HepG2 (cell line): ENCODE data around the gene TFPI. TPM values are rescaled to one million over a fixed set of nuclear protein-coding genes. Genes with fewer than 3 reads are reported as not detected.

Source experiments
- ATAC-seq: fragments of 200-7000 bp; cut with Tn5 transposase; 3 replicates; pipeline ENCODE4 v1.9.1; 2020; ENCODE audit warnings: mild to moderate bottlenecking, moderate library complexity
- BruUV-seq: library from RNA; stranded (reverse); fragments of 400-500 nt; replicated peaks from 2 replicates; lab custom pipeline; 2021; lab: Mats Ljungman, UMichigan
- CTCF ChIA-PET: fragments of 300-600 bp; formaldehyde crosslinking; extraction: SDS; loops from one replicate; lab custom pipeline; 2021; ENCODE audit warnings: low total read pairs, inconsistent platforms, low intra/inter-chr PET ratio; lab: Yijun Ruan, JAX
- POLR2A ChIA-PET: fragments of 350-600 bp; sonication (Branson Sonifier 250); formaldehyde crosslinking; loops from one replicate; lab custom pipeline; 2020; ENCODE audit warnings: antibody characterized with exemption, inconsistent platforms; lab: Yijun Ruan, JAX
- DNase-seq: peaks from one replicate; pipeline ENCODE4 v3.0.0-alpha.2; 2015; ENCODE audit warnings: low spot score
- FAIRE-seq: peaks from 3 replicates; lab custom pipeline; 2011; peaks lifted over from hg19 to GRCh38; lab: Jason Lieb, UNC
- H2AFZ ChIP-seq: one replicate; pipeline ENCODE4 v1.6.1; 2011; ENCODE audit warnings: low read length, inconsistent platforms
- H3K27ac ChIP-seq: fragments of 300-600 bp; 3 replicates; pipeline ENCODE4 v1.8.0; 2011; ENCODE audit warnings: mixed run types, mild to moderate bottlenecking, mixed read lengths, low read length, inconsistent platforms; ENCODE audit not compliant: insufficient read depth; ENCODE audit errors: extremely low read length
- H3K27me3 ChIP-seq, 2 experiments: fragments of 200-600 bp in 1 of 2; 2 replicates in 1 of 2; 3 replicates in 1 of 2; pipeline versions ENCODE4 v1.6.0 to v1.8.0; 2011; ENCODE audit warnings: low read length in 2 of 2, mild to moderate bottlenecking in 2 of 2, moderate library complexity in 2 of 2, inconsistent platforms in 1 of 2; ENCODE audit not compliant: insufficient read depth in 2 of 2, control insufficient read depth in 1 of 2
- H3K36me3 ChIP-seq, 2 experiments: fragments of 200-600 bp in 1 of 2; replicated peaks in 1 of 2; 2 replicates in 1 of 2; 3 replicates in 1 of 2; pipeline versions ENCODE4 v1.5.1 to v1.8.0; 2011; ENCODE audit warnings: low read length in 2 of 2, inconsistent platforms in 1 of 2; ENCODE audit not compliant: insufficient read depth in 2 of 2, control insufficient read depth in 1 of 2
- H3K4me1 ChIP-seq: 2 replicates; pipeline ENCODE4 v1.5.1; 2012; ENCODE audit warnings: low read length, inconsistent platforms; ENCODE audit not compliant: insufficient read depth
- H3K4me2 ChIP-seq: 2 replicates; pipeline ENCODE4 v1.6.0; 2011; ENCODE audit warnings: low read depth, low read length, inconsistent platforms
- H3K4me3 ChIP-seq, 3 experiments: fragments of 200-600 bp in 1 of 3; sonication (generic), shearing (Covaris generic) in 1 of 3; replicated peaks in 1 of 3; 2 replicates each; pipeline ENCODE4 v1.5.1; 2011 to 2016; ENCODE audit warnings: low read length in 3 of 3, inconsistent platforms in 2 of 3, low read depth in 2 of 3, mild to moderate bottlenecking in 2 of 3, control low read depth in 1 of 3, mixed read lengths in 1 of 3; ENCODE audit not compliant: insufficient read depth in 1 of 3
- H3K79me2 ChIP-seq: one replicate; pipeline ENCODE4 v1.6.1; 2011; ENCODE audit warnings: low read length, inconsistent platforms; ENCODE audit not compliant: insufficient read depth
- H3K9ac ChIP-seq: 2 replicates; pipeline ENCODE4 v1.6.0; 2011; ENCODE audit warnings: mild to moderate bottlenecking, low read depth, low read length, inconsistent platforms; ENCODE audit not compliant: insufficient read depth
- H3K9me3 ChIP-seq: 2 replicates; pipeline ENCODE4 v1.5.1; 2012; ENCODE audit warnings: mild to moderate bottlenecking, low read length
- H4K20me1 ChIP-seq: 2 replicates; pipeline ENCODE4 v1.6.0; 2011; ENCODE audit warnings: inconsistent platforms, mild to moderate bottlenecking, low read length, moderate library complexity; ENCODE audit not compliant: insufficient read depth
- CBX5 ChIP-seq: sonication (generic); formaldehyde crosslinking; IDR thresholded peaks from 2 replicates; pipeline ENCODE4 v1.4.0; 2020; ENCODE audit warnings: missing genetic modification reagents, borderline replicate concordance
- RXRB ChIP-seq: IDR thresholded peaks from 2 replicates; pipeline ENCODE4 v1.6.1; 2016; ENCODE audit warnings: borderline replicate concordance, missing genetic modification reagents, missing compliant biosample characterization
- ZNF652 ChIP-seq: IDR thresholded peaks from 2 replicates; pipeline ENCODE4 v1.6.1; 2016; ENCODE audit warnings: low read depth, borderline replicate concordance
- in situ Hi-C: cut with HindIII; loops from 2 replicates; pipeline ENCODE4 v1.10.0; 2017; ENCODE audit warnings: low pct_unique_long_range_greater_than_20kb; ENCODE audit not compliant: extremely low pct_ligation_motif_present
- intact Hi-C: fragments of 100-400 bp; cut with micrococcal nuclease; formaldehyde crosslinking; loops from one replicate; pipeline ENCODE4 v1.10.0; 2022; ENCODE audit not compliant: unreplicated experiment
- polyA plus RNA-seq, 8 experiments: library from polyadenylated mRNA; depleted of rRNA in 3 of 8; stranded (reverse) in 7 of 8; unstranded in 1 of 8; fragments of >200 nt; fragmentation: Illumina TruSeq in 4 of 8; extraction: Trizol in 4 of 8; gene quantifications; 2 replicates each; pipeline versions ENCODE4 v1.2.1 to v1.2.3, GENCODE V29; 2011 to 2016; ENCODE audit warnings: low read depth in 4 of 8, missing spikeins in 1 of 8, mixed read lengths in 1 of 8; ENCODE audit not compliant: insufficient read depth in 1 of 8
- total RNA-seq, 5 experiments: library from RNA; depleted of rRNA; stranded (reverse); fragments of >200 nt; fragmentation: Illumina TruSeq; extraction: Trizol; gene quantifications; 2 replicates each; pipeline ENCODE4 v1.2.3, GENCODE V29; 2016; ENCODE audit warnings: low read depth in 1 of 5
- TF ChIP-seq, protein P1 (sequence below): sonication (generic); formaldehyde crosslinking; IDR thresholded peaks from 2 replicates; pipeline ENCODE4 v1.5.1; 2020; ENCODE audit warnings: mild to moderate bottlenecking, missing genetic modification reagents, borderline replicate concordance
- TF ChIP-seq, protein P2 (sequence below): sonication (generic); formaldehyde crosslinking; IDR thresholded peaks from 2 replicates; pipeline ENCODE4 v1.9.0; 2021; ENCODE audit warnings: missing genetic modification reagents, mild to moderate bottlenecking, borderline replicate concordance

TFPI gene
- total and polyA plus RNA-seq, 2 of the 13 experiments (the other 11 are each of a cell fraction or from before 2014, with no cell fraction given): 301 to 436 TPM

DNA sequence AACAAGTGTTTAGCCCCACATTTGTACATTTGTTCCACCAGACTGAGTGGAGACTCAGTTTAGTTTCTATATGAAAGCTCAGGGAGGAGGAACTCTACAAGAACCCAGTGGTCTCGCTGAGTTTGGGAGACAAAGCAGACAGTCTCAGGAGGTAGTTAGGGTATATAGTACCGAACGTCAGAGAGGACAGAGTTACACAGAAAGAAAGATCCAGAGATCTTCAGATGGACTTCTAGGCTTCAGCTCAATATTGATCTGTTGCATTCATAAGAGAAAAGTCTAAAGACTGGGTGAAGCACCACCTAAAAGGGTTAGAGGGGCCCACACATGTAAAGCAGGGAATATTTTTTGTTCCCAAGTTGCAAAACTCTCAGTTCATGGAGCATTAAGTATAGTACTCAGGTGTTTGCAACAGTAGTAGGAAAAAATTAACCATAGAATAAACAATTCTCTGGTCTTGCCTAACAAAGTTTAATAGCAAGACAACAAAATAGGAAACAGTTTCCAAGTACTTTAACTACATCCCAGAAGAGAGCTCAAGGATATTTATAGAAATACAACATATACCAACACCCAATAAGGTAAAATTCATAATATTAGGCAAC, 4.2 kb downstream of the TFPI start (continued):
- TF ChIP-seq, protein P1, sequence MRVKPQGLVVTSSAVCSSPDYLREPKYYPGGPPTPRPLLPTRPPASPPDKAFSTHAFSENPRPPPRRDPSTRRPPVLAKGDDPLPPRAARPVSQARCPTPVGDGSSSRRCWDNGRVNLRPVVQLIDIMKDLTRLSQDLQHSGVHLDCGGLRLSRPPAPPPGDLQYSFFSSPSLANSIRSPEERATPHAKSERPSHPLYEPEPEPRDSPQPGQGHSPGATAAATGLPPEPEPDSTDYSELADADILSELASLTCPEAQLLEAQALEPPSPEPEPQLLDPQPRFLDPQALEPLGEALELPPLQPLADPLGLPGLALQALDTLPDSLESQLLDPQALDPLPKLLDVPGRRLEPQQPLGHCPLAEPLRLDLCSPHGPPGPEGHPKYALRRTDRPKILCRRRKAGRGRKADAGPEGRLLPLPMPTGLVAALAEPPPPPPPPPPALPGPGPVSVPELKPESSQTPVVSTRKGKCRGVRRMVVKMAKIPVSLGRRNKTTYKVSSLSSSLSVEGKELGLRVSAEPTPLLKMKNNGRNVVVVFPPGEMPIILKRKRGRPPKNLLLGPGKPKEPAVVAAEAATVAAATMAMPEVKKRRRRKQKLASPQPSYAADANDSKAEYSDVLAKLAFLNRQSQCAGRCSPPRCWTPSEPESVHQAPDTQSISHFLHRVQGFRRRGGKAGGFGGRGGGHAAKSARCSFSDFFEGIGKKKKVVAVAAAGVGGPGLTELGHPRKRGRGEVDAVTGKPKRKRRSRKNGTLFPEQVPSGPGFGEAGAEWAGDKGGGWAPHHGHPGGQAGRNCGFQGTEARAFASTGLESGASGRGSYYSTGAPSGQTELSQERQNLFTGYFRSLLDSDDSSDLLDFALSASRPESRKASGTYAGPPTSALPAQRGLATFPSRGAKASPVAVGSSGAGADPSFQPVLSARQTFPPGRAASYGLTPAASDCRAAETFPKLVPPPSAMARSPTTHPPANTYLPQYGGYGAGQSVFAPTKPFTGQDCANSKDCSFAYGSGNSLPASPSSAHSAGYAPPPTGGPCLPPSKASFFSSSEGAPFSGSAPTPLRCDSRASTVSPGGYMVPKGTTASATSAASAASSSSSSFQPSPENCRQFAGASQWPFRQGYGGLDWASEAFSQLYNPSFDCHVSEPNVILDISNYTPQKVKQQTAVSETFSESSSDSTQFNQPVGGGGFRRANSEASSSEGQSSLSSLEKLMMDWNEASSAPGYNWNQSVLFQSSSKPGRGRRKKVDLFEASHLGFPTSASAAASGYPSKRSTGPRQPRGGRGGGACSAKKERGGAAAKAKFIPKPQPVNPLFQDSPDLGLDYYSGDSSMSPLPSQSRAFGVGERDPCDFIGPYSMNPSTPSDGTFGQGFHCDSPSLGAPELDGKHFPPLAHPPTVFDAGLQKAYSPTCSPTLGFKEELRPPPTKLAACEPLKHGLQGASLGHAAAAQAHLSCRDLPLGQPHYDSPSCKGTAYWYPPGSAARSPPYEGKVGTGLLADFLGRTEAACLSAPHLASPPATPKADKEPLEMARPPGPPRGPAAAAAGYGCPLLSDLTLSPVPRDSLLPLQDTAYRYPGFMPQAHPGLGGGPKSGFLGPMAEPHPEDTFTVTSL: peak; percentile 96
- TF ChIP-seq CBX5 (CRISPR knock-in tag) (no peak), ZNF652 (CRISPR knock-in tag) (peak; percentile 39; the same call in 1 of the 2 replicates)

DNA sequence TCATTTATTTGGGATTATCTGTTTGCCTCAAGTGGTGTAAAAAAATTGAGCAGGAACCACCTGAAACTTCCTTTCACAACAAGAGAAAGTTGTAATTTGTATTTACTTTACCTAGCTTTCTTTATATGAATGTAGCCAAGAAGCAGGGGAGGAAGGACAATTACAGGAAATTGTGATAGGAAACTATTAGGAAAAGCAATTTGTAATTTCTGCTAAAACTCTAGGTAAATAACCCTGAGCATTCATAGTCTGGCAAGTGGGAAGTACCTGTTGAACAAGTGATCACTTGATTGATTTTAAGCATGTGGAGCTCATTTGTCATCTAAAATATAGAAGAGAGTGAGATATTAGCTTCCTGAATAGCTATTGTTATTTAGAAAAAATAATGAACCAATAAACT, 5.0 kb downstream of the TFPI start:
- in situ Hi-C loops (loop anchor here (25.0 kb wide), 1 partner anchor 1888 kb away; the partner anchor contains the start of gene WDR75), intact Hi-C loops (no loop called here)
- H3K27ac ChIP-seq: peak overlapping the region; percentile 88
- ATAC-seq (no peak), DNase-seq (no peak), FAIRE-seq (no peak)
- peak overlapping the region; percentile 85 for H3K4me2 ChIP-seq
- H3K79me2 ChIP-seq: peaks cover 100% of the 10 kb centered on the region
- peak overlapping the region; percentile 80 for H3K9ac ChIP-seq
- H3K9me3 ChIP-seq: no peaks in the 10 kb centered on the region
- ChIA-PET CTCF (interaction anchor here (1.5 kb wide), 1 partner anchor 8 kb away, joined by 6 read pairs; no protein-coding TSS in a partner anchor), POLR2A (interaction anchor here (1.0 to 4.0 kb wide), 13 partner anchors 8 to 49 kb away, joined by 3 to 44 read pairs (median 10); no protein-coding TSS in a partner anchor)
- BruUV-seq: no TSS peak
- peaks cover 3 to 30% of the 10 kb centered on the region in 2 experiments for H3K36me3 ChIP-seq
- no peaks in the 10 kb centered on the region for H3K27me3 ChIP-seq
- H3K4me3 ChIP-seq: peak overlapping the region; percentile 30 to 71 (median 63); a peak in 4 of 6 replicates
- TF ChIP-seq, protein P2, sequence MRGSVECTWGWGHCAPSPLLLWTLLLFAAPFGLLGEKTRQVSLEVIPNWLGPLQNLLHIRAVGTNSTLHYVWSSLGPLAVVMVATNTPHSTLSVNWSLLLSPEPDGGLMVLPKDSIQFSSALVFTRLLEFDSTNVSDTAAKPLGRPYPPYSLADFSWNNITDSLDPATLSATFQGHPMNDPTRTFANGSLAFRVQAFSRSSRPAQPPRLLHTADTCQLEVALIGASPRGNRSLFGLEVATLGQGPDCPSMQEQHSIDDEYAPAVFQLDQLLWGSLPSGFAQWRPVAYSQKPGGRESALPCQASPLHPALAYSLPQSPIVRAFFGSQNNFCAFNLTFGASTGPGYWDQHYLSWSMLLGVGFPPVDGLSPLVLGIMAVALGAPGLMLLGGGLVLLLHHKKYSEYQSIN: no peak
- TF ChIP-seq RXRB (CRISPR knock-in tag): 0 out of 2 replicates have a peak, but pooled peaks have one; percentile 4
- no peaks in the 10 kb centered on the region for H4K20me1 ChIP-seq
- no peak overlapping the region for H2AFZ ChIP-seq
- peaks cover 79% of the 10 kb centered on the region for H3K4me1 ChIP-seq
